VCaP (cell line): ENCODE results near the gene PRR20G.

Experiments used
- H3K27ac ChIP-seq: fragments of 450-650 bp; 2 replicates; pipeline ENCODE4 v1.5.1; 2017
- TF ChIP-seq, protein P1 (sequence below): fragments of 450-650 bp; conservative IDR thresholded peaks from 2 replicates; pipeline ENCODE4 v1.5.1; 2017; ENCODE audit warnings: mild to moderate bottlenecking, moderate library complexity

PRR20G gene

DNA sequence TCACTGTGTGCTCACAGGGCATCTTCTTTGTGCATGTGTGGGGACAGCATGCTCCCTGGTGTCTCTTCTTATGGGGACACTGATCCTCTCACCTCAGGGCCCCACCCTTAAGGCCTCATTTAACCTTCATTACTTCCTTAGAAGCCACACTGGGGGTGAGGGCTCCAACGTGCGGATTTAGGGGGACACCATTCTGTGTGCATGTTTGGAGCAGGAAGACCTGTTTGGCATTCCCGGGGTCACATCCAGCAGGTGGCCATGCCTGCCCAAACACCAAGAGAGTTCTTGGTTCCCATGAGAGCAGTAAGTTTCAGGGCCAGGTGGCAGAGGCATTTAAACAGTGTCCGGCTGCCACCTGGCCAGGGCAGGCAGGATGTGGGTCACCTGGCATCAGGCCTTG lies 24.8 kb downstream of the PRR20G start:
- TF ChIP-seq, protein P1, sequence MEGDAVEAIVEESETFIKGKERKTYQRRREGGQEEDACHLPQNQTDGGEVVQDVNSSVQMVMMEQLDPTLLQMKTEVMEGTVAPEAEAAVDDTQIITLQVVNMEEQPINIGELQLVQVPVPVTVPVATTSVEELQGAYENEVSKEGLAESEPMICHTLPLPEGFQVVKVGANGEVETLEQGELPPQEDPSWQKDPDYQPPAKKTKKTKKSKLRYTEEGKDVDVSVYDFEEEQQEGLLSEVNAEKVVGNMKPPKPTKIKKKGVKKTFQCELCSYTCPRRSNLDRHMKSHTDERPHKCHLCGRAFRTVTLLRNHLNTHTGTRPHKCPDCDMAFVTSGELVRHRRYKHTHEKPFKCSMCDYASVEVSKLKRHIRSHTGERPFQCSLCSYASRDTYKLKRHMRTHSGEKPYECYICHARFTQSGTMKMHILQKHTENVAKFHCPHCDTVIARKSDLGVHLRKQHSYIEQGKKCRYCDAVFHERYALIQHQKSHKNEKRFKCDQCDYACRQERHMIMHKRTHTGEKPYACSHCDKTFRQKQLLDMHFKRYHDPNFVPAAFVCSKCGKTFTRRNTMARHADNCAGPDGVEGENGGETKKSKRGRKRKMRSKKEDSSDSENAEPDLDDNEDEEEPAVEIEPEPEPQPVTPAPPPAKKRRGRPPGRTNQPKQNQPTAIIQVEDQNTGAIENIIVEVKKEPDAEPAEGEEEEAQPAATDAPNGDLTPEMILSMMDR = no peak
- peak overlapping the region; percentile 61; the same call in 1 of the 2 replicates for H3K27ac ChIP-seq

GRCh38 chr3:127262533-127262932 lies 25.3 kb downstream of the PRR20G start:
- no peak overlapping the region for H3K27ac ChIP-seq
- TF ChIP-seq, protein P1 = no peak

- no peak overlapping the region for H3K27ac ChIP-seq
- TF ChIP-seq, protein P1 = no peak
These were observed 25.9 kb downstream of the PRR20G start for GRCh38 chr3:127261925-127262324.

GRCh38 chr3:127260826-127261555 lies 26.9 kb downstream of the PRR20G start:
- TF ChIP-seq, protein P1 = no peak
- H3K27ac ChIP-seq = no peak overlapping the region

- TF ChIP-seq, protein P1 = no peak
- no peak overlapping the region for H3K27ac ChIP-seq
These were observed 27.4 kb downstream of the PRR20G start for GRCh38 chr3:127260416-127260815.

GRCh38 chr3:127259882-127260281 lies 28.0 kb downstream of the PRR20G start:
- TF ChIP-seq, protein P1 = no peak

DNA sequence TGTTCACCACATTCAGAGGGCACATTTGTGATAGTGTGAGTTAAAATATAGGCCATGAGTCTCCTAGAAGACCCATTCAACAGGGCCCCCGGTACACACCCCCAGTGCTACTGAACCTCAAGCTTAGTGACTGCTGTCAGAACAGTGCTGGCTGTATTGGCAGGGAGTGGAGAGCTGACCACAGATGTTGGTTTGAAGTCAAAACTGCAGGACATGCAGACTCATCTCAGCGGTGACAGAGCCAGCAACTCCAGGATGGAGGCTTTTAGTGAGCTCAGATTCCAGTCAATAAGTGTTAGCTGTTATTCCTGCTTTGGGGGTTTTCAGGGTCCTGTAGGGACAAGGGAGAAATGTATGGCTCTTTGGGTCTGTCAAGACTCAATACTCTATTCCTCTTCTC lies 29.1 kb downstream of the PRR20G start:
- H3K27ac ChIP-seq = no peak overlapping the region
- TF ChIP-seq, protein P1 = no peak

More at GRCh38 chr3:127259882-127260281, 28.0 kb downstream of the PRR20G start:
- H3K27ac ChIP-seq = no peak overlapping the region
